GM18505 (cell line): ENCODE measurements around the gene LYST.

ENCODE experiments used
- ATAC-seq: cut with Tn5 transposase; IDR thresholded peaks from one replicate; pipeline ENCODE4 v1.9.1; 2021; ENCODE audit not compliant: unreplicated experiment
- POLR2A ChIP-seq: IDR thresholded peaks from 4 replicates; pipeline ENCODE4 v1.6.1; 2011; ENCODE audit warnings: borderline replicate concordance; ENCODE audit not compliant: insufficient read depth, insufficient read length; ENCODE audit errors: extremely low read depth

LYST gene

DNA sequence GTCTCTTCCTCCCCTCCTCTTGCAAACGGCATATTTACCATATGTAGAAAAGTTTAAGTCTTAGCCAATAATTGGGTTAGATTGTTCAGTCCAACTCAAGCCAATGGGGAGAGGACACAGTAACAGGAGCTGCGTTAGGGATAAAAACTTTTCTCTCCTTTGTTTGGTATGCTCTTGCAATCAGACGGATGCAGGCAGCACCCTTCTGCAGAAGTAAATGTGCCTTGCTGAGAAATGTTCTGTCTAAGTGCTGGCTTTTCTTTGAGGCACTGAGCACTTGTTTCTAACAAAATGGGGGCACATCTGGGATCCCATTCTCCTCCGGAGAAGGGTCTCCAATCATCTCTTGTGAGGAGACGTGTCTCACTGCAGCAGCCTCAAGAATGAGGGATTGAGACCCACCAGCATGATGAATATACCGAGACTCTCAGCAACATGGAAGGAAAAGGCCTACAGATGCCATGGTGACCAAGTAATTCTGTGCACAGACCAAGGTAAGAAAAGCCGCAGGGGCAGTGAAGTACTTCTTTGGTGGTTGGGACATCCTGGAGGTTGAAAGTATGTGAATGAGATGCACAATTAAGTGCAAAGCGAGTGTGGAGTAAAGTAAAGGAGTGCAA is 196.4 kb downstream of the LYST start:
- no peak for ATAC-seq
- TF ChIP-seq POLR2A: no peak

- no peak for TF ChIP-seq POLR2A
- no peak for ATAC-seq
These were observed 197.4 kb downstream of the LYST start for GRCh38 chr1:235669277-235669676.

DNA sequence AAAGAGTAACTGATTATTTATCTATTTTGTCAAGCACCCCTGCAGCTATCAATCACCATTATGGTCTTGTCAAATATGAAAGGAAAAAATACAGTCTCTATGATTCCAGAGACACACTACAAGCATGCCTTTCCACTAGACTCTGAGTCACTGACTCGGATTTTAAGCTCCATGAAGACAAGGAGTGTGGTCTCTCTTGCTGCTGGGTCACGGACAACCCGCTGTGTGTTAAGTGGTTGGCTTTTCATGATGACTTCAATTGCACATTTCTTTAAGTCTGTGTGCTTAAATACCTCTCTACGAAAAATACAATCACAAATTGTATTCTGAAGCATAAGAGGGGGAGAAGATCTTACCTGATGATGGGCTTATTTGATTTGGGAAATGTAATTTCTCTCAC is 203.1 kb downstream of the LYST start:
- TF ChIP-seq POLR2A: no peak

DNA sequence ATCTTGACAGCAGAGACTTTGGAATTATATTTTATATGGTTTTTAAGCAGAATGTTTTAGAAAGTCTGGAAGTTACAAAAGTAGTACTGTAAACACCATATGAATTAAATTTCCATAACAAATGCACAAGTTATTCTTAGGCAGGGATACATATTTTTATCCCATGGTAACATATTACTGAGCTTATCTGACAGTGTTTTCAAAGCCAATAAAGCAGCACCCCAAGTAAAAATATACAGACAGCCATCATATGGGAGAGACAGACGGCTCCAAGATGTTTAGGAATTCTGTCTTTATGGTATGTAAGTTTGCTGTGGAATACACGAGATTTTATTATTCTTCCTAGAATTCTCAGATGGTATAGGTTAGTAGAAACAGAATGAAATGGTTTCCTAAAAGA is 205.1 kb downstream of the LYST start:
- TF ChIP-seq POLR2A: no peak
- ATAC-seq: no peak

More for the DNA sequence above, 203.1 kb downstream of the LYST start:
- no peak for ATAC-seq

DNA sequence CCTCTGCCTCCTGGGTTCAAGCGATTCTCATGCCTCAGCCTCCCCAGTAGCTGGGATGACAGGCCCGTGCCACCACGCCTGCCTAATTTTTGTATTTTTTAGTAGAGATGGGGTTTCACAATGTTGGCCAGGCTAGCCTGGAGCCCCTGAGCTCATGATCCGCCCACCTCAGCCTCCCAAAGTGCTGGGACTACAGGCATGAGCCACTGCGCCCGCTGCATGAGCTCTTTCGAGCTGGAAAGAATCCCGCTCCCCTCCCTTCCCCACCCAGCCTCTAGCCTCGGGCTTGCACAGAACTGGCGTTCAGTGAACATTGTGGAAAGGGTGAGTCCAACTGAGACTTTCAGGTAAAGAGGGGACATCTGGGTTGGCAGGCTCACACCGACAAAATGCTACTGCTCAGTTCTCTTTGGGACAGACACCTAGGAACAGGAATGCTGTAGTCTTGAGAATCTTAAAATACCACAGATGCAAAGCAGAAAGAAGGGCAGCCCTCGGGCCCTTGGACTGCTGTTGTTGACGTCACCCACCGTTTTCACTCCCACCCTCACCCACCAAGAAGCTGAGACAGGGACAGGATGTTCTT is 207.4 kb downstream of the LYST start:
- TF ChIP-seq POLR2A: no peak
- ATAC-seq: no peak

GRCh38 chr1:235657747-235658526 is 208.8 kb downstream of the LYST start:
- ATAC-seq: no peak
- TF ChIP-seq POLR2A: no peak

- no peak for ATAC-seq
- no peak for TF ChIP-seq POLR2A
These were observed 209.4 kb downstream of the LYST start for GRCh38 chr1:235657269-235657668.

DNA sequence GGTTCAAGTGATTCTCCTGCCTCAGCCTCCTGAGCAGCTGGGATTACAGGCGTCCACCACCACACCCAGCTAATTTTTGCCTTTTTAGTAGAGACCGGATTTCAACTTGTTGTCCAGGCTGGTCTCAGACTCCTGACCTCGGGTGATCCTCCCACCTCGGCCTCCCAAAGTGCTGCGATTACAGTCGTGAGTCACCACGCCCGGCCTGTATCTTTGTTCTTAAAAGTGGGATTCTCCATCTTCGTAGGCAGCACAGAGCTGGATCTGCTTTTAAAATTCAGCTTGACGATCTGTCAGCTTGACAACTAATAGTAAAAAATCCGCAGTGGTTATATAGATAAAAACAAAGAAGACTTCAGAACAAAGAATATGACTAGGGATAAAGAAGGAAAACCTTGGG is 214.3 kb downstream of the LYST start:
- ATAC-seq: no peak
- TF ChIP-seq POLR2A: no peak

DNA sequence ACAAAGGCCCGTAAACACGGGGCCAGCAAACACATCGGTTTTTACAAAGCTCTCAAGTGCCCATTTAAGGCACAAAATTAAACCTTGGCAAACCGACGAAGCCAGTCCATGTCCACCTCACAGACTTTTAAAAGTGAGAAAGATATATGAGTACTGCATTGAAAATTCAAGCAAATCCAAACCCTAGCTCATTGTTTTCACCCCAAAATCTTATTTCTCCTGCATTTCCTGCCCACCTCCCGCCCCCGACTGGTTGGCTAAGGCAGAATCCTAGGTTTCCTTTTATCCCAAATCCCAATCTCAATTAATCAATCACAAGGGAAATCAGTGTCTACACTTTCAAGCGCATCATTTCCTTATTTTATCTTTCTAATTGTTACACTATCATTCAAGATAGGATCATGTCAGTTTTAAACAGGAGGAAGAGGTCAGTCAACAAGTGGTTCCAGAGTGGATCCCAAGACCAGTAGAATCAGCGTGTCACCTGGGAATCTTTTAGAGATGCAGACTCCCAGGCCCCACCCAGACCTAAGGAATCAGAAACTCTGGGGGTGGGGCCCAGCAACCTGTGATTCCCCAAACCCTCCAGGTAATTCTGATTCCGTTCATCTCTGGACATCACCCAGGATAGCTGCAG is 215.4 kb downstream of the LYST start:
- no peak for ATAC-seq
- no peak for TF ChIP-seq POLR2A

DNA sequence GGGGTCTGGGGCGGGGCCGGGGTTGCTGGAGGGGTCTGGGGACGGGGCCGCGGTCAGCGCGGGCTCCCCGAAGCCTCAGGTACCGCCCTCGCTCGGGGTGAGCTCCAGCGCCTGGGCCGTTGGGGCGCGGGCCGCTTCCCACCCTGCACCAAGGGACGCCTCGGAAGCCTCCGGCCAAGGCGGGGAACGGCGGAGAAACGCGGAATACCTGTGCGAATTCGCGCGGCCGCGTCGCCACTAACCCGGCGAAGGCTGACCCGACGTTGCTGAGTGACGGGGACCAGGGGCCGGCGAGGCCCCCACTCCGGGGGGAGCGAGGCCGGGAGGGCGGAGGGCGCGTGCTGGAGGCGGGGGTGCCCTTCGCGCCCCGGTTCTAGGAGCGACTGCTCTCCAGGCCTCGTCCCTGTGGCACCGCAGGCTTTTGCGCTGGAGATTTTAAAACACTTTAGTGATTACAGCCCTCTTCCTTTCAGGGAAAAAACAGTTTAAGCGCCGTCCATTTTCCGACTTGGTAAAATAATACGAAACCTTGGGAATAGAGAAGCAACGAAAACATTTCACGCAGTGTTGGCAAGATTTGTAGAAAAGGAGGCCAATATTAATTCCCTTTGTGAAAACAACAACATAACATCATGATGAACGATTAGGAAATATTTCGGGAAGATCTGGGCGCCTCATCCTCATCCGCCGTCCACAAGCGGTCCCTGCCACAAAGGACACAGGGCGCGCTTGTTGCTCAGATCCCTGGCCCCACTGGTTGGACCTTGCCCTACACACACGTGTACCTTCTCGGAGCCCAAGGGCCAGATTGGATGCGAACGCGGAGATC is 216.2 kb downstream of the LYST start:
- no peak for TF ChIP-seq POLR2A
- no peak for ATAC-seq

DNA sequence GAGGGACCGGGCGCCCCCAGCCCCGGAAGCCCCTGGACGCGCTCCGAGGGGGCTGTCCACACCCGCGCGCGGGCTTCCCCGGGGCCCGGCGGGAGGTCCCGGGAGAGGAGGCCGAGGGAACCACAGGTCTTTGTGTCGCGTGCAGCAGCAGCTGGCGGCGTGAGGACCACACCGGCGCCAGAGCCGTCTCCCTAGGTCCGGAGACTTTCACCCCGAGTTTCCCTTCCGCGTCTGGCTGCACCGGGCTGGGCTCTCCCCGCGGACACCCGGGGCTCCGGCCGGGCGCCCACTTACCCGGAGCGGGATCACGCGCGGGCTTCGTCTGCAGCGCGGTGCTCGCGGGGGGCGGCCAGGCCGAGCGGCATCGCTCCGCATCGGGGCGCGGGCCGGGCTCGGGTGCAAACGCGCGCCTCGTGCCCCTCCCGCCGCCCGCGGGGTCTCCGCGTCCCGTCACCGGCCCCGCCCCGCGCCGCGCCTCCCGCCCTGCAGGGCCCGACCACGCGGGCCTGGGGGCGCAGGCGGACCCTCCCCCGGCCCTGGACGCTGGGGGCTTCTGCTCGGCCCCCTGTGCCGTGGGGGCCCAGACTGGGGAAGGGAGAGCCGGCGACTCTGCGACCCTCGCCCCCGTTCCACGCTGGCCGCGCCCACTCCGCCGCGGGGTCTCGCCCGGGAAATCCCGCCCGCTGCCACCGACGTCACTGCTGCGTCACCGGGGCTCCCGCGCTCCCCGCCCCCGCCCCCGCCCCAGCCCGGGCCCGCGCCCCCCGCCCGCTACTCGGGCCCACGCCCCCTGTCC is 217.1 kb downstream of the LYST start, which contains the start of gene GNG4:
TSS of gene GNG4 (minus strand) at position 417 of the 796 bp plus-strand sequence. CDS start 65,946 bp downstream, outside the sequence.
- ATAC-seq: no peak

DNA sequence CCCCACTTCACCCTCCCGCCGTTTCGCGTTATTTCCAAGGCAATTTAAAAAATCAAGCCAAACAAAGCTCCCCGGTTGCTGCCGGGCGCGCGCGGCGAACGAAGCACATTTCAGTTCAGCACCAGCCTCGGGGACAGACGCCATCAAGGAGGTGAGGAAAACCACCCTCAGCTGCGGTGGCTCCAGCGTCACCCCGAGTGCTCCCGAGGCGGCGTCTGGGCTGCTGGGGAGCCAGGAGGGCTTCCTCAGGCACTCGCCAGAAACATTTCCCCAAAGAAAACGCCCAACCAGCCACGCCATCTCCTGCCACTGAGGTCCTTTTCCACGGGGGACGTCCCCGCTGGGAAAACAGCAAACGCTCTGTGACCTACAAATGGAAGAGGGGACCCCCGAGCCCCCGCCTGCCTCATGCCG is 217.7 kb downstream of the LYST start:
- ATAC-seq: peak; percentile 50
- no peak for TF ChIP-seq POLR2A

More for the DNA sequence above, 217.1 kb downstream of the LYST start, which contains the start of gene GNG4:
- no peak for TF ChIP-seq POLR2A
